DOHH2 (cell line): ENCODE results near the gene GINS3.

Source experiments
- H3F3A ChIP-seq: fragments of 200-600 bp; sonication (generic), shearing (Covaris generic); 2 replicates; pipeline ENCODE4 v1.6.0; 2016; ENCODE audit warnings: antibody characterized with exemption, mild to moderate bottlenecking; ENCODE audit not compliant: control insufficient read depth, insufficient read depth
- H3K27ac ChIP-seq: fragments of 200-600 bp; sonication (generic); 2 replicates; pipeline ENCODE4 v1.5.1; 2014; ENCODE audit warnings: low read depth, mild to moderate bottlenecking, low read length, moderate library complexity
- H3K27me3 ChIP-seq: fragments of 200-600 bp; sonication (generic); 2 replicates; pipeline ENCODE4 v1.6.1; 2014; ENCODE audit warnings: mild to moderate bottlenecking, low read length, mixed read lengths; ENCODE audit not compliant: control insufficient read depth
- H3K36me3 ChIP-seq: fragments of 200-600 bp; sonication (generic); 2 replicates; pipeline ENCODE4 v1.6.1; 2014; ENCODE audit warnings: mild to moderate bottlenecking, low read length, moderate library complexity, mixed read lengths; ENCODE audit not compliant: control insufficient read depth
- H3K4me1 ChIP-seq: fragments of 200-600 bp; sonication (generic); 2 replicates; pipeline ENCODE4 v1.6.1; 2014; ENCODE audit warnings: mild to moderate bottlenecking, low read length, mixed read lengths; ENCODE audit not compliant: control insufficient read depth
- H3K4me2 ChIP-seq: fragments of 200-600 bp; sonication (generic); 2 replicates; pipeline ENCODE4 v1.6.0; 2014; ENCODE audit warnings: mild to moderate bottlenecking, low read length, moderate library complexity
- H3K4me3 ChIP-seq: fragments of 200-600 bp; sonication (generic); 2 replicates; pipeline ENCODE4 v1.5.1; 2014; ENCODE audit warnings: mild to moderate bottlenecking, low read length, mixed read lengths
- H3K79me2 ChIP-seq: fragments of 200-600 bp; sonication (generic); 2 replicates; pipeline ENCODE4 v1.6.1; 2014; ENCODE audit warnings: mild to moderate bottlenecking, low read length, mixed read lengths; ENCODE audit not compliant: control insufficient read depth
- H3K9me2 ChIP-seq: fragments of 200-600 bp; sonication (generic); replicated peaks from 2 replicates; pipeline ENCODE4 v1.6.1; 2014; ENCODE audit warnings: mild to moderate bottlenecking, low read length, mixed read lengths; ENCODE audit not compliant: control insufficient read depth
- H3K9me3 ChIP-seq: fragments of 200-600 bp; sonication (generic); 2 replicates; pipeline ENCODE4 v1.6.1; 2014; ENCODE audit warnings: antibody characterized with exemption, low read length, mixed read lengths; ENCODE audit not compliant: control insufficient read depth, insufficient read depth
- H4K20me1 ChIP-seq: fragments of 200-600 bp; sonication (generic); 2 replicates; pipeline ENCODE4 v1.6.0; 2014; ENCODE audit warnings: low read depth, mild to moderate bottlenecking, antibody characterized with exemption, low read length, moderate library complexity; ENCODE audit not compliant: control insufficient read depth, insufficient read depth
- EZH2phosphoT487 ChIP-seq: fragments of 200-600 bp; sonication (generic); IDR thresholded peaks from 2 replicates; pipeline ENCODE4 v1.6.1; 2017; ENCODE audit warnings: borderline replicate concordance, mild to moderate bottlenecking, antibody characterized with exemption, low read length, moderate library complexity, mixed read lengths
- TF ChIP-seq, protein P1 (sequence below): fragments of 200-600 bp; sonication (generic); IDR thresholded peaks from one replicate; pipeline ENCODE4 v1.5.1; 2014; ENCODE audit warnings: antibody characterized with exemption, mild to moderate bottlenecking, low read depth, low read length; ENCODE audit not compliant: poor library complexity, severe bottlenecking

Gene GINS3

DNA sequence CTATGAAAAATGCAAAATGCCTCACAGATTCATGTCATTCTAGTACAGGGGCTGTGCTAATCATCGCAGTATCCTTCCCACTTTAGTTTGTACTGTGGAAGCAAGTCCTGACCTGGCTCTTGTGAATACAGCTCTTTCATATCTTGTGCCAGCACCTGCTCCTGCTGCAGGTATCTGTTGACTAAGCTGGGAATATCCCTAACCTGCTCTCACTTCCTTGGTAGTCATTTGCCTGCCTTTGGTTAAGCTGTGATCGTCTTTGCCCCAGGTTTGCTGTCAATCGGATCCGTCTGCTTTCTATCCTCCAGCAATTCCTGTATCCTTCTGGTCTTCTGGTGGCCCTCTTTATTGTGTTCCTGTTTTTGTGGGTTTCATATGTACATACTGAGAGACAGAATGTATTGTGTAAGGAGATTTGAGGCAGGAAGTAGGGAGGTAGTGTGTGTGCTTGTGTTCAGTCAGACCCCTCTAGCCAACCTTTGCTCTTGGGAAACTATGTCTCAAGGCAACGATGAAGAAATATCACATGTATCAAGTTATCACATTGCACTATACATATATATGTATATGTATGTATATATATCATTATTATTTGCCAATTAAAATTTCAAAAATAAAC, 7.7 kb upstream of the GINS3 start:
- no peak for TF ChIP-seq EZH2phosphoT487
- TF ChIP-seq, protein P1, sequence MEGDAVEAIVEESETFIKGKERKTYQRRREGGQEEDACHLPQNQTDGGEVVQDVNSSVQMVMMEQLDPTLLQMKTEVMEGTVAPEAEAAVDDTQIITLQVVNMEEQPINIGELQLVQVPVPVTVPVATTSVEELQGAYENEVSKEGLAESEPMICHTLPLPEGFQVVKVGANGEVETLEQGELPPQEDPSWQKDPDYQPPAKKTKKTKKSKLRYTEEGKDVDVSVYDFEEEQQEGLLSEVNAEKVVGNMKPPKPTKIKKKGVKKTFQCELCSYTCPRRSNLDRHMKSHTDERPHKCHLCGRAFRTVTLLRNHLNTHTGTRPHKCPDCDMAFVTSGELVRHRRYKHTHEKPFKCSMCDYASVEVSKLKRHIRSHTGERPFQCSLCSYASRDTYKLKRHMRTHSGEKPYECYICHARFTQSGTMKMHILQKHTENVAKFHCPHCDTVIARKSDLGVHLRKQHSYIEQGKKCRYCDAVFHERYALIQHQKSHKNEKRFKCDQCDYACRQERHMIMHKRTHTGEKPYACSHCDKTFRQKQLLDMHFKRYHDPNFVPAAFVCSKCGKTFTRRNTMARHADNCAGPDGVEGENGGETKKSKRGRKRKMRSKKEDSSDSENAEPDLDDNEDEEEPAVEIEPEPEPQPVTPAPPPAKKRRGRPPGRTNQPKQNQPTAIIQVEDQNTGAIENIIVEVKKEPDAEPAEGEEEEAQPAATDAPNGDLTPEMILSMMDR: no peak
- H3K4me1 ChIP-seq: peaks cover 9% of the 10 kb centered on the region
- no peaks in the 10 kb centered on the region for H3K9me3 ChIP-seq
- no peak overlapping the region for H3K4me3 ChIP-seq
- no peak overlapping the region for H3K27ac ChIP-seq
- no peaks in the 10 kb centered on the region for H3K36me3 ChIP-seq
- H3K27me3 ChIP-seq: no peaks in the 10 kb centered on the region
- H3K79me2 ChIP-seq: no peaks in the 10 kb centered on the region
- H3F3A ChIP-seq: no peaks in the 10 kb centered on the region
- peak overlapping the region; percentile 9; the same call in 1 of the 2 replicates for H3K4me2 ChIP-seq
- H4K20me1 ChIP-seq: no peaks in the 10 kb centered on the region
- H3K9me2 ChIP-seq: no peaks in the 10 kb centered on the region

DNA sequence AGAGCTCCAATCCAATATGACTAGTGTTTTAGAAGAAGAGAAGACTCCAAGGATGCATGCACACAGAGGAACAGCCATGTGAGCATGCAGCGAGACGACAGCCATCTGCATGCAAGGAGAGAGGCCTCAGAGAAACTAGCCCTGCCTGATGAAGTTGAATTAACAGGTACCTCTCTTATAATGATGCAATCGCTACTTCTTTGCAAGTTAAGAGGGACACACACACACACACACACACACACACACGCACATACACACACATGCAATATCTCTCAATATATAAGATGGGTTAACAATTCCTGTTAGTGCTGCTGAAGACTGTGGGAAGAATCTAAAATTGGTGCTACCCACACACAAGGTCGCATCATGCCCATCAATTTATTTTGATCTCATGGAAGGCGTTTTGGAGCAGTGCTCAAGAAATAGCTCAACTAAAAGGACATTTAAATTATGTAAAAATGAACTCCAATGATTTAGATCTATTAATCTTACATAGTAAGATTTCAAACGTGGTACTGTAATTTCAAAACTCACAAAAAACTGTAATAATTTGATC, 7.0 kb upstream of the GINS3 start:
- no peak overlapping the region for H3K4me2 ChIP-seq
- no peaks in the 10 kb centered on the region for H3K79me2 ChIP-seq
- no peak overlapping the region for H3K4me3 ChIP-seq

DNA sequence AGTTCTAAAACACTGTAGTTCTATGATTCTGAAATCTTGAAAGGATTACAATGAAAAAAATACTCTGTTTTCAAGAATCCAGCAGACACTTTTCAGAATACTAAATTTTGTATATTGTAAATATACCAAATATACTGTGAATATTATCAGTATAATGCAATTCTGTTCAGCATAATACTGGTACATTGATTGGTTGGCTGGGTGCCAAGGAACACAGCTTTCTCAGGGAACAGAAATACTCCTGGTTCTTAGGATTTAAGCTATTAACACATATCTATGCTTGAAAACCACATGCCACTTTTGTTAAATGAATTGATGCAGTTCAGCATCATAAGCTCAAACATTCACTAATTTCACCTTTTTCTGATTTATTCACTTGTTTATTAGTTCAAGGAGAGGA, 2.5 kb upstream of the GINS3 start:
- Histone ChIP-seq H3K4me3 (no peak overlapping the region), H3K9me2 (no peaks in the 10 kb centered on the region), H3K4me1 (peaks cover 28% of the 10 kb centered on the region), H4K20me1 (no peaks in the 10 kb centered on the region), H3K4me2 (no peak overlapping the region), H3K36me3 (peaks cover 12% of the 10 kb centered on the region), H3K9me3 (no peaks in the 10 kb centered on the region), H3K79me2 (peaks cover 25% of the 10 kb centered on the region), H3K27me3 (no peaks in the 10 kb centered on the region), H3K27ac (no peak overlapping the region), H3F3A (no peaks in the 10 kb centered on the region)
- TF ChIP-seq, protein P1: no peak
- no peak for TF ChIP-seq EZH2phosphoT487

More for the DNA sequence above, 7.0 kb upstream of the GINS3 start:
- H3K4me1 ChIP-seq: peaks cover 9% of the 10 kb centered on the region
- H4K20me1 ChIP-seq: no peaks in the 10 kb centered on the region
- no peak overlapping the region for H3K27ac ChIP-seq
- no peak for TF ChIP-seq EZH2phosphoT487
- TF ChIP-seq, protein P1: no peak
- H3K9me3 ChIP-seq: no peaks in the 10 kb centered on the region
- H3K9me2 ChIP-seq: no peaks in the 10 kb centered on the region
- no peaks in the 10 kb centered on the region for H3K27me3 ChIP-seq
- no peaks in the 10 kb centered on the region for H3K36me3 ChIP-seq
- H3F3A ChIP-seq: no peaks in the 10 kb centered on the region
